UCSD-AML1 (cell line): ENCODE results near the gene NOMO2.
"Not testable (repeated sequence)": the region's sequence is repeated elsewhere in the genome, so short reads cannot be mapped to it uniquely, and the experiment has no call there.

Experiments used
- DNase-seq: peaks from one replicate; lab custom pipeline; 2025; ENCODE audit not compliant: unreplicated experiment; lab: John Stamatoyannopoulos, UW

Gene NOMO2

GRCh38 chr16:18579261-18579660 lies 17.4 kb upstream of the NOMO2 start:
- DNase-seq: not testable (repeated sequence)

GRCh38 chr16:18577942-18578341 lies 16.0 kb upstream of the NOMO2 start:
- DNase-seq: not testable (repeated sequence)

GRCh38 chr16:18575945-18576344 lies 14.0 kb upstream of the NOMO2 start:
- DNase-seq: not testable (repeated sequence)

- not testable (repeated sequence) for DNase-seq
These were observed 13.5 kb upstream of the NOMO2 start for GRCh38 chr16:18575298-18575917.

- not testable (repeated sequence) for DNase-seq
These were observed 12.0 kb upstream of the NOMO2 start for GRCh38 chr16:18573887-18574286.

- not testable (repeated sequence) for DNase-seq
These were observed 11.1 kb upstream of the NOMO2 start for GRCh38 chr16:18572973-18573372.

GRCh38 chr16:18571307-18571850 lies 9.5 kb upstream of the NOMO2 start:
- not testable (repeated sequence) for DNase-seq

GRCh38 chr16:18570529-18571306 lies 8.8 kb upstream of the NOMO2 start:
- DNase-seq: not testable (repeated sequence)

GRCh38 chr16:18560416-18561220 lies 1.3 kb downstream of the NOMO2 start:
- DNase-seq: not testable (repeated sequence)

GRCh38 chr16:18553671-18554070 lies 8.2 kb downstream of the NOMO2 start:
- not testable (repeated sequence) for DNase-seq

GRCh38 chr16:18547382-18547781 lies 14.5 kb downstream of the NOMO2 start:
- not testable (repeated sequence) for DNase-seq

GRCh38 chr16:18546853-18547252 lies 15.0 kb downstream of the NOMO2 start:
- not testable (repeated sequence) for DNase-seq

- not testable (repeated sequence) for DNase-seq
These were observed 17.4 kb downstream of the NOMO2 start for GRCh38 chr16:18544232-18545081.

- not testable (repeated sequence) for DNase-seq
These were observed 20.0 kb downstream of the NOMO2 start for GRCh38 chr16:18541912-18542311.

GRCh38 chr16:18537004-18537403 lies 24.9 kb downstream of the NOMO2 start:
- not testable (repeated sequence) for DNase-seq

GRCh38 chr16:18535519-18536168 lies 26.3 kb downstream of the NOMO2 start:
- not testable (repeated sequence) for DNase-seq

- DNase-seq: not testable (repeated sequence)
These were observed 27.6 kb downstream of the NOMO2 start for GRCh38 chr16:18534308-18534707.

GRCh38 chr16:18531323-18531722 lies 30.6 kb downstream of the NOMO2 start:
- not testable (repeated sequence) for DNase-seq

- DNase-seq: not testable (repeated sequence)
These were observed 31.6 kb downstream of the NOMO2 start for GRCh38 chr16:18530329-18530728.

GRCh38 chr16:18526547-18526946 lies 35.4 kb downstream of the NOMO2 start:
- not testable (repeated sequence) for DNase-seq
